Neural cell (in vitro differentiated cells): ENCODE data around the gene MRPS18A. TPM values are rescaled to one million over a fixed set of nuclear protein-coding genes. Genes with fewer than 3 reads are reported as not detected.

Source experiments
- H2AFZ ChIP-seq: fragments of 200-600, 300-800 bp; sonication (generic), shearing (Covaris generic); 2 replicates; pipeline ENCODE4 v1.6.0; 2014; ENCODE audit warnings: low read depth, mild to moderate bottlenecking, antibody characterized with exemption, low read length, moderate library complexity
- H3F3A ChIP-seq: fragments of 200-600 bp; shearing (Covaris generic); 2 replicates; pipeline ENCODE4 v1.6.1; 2016; ENCODE audit warnings: mild to moderate bottlenecking, moderate library complexity, mixed read lengths, antibody characterized with exemption, low read length; ENCODE audit not compliant: insufficient read depth, poor library complexity, severe bottlenecking
- H3K27ac ChIP-seq: fragments of 200-600, 300-800 bp; sonication (generic), shearing (Covaris generic); 2 replicates; pipeline ENCODE4 v1.5.1; 2014; ENCODE audit warnings: mild to moderate bottlenecking, low read length, moderate library complexity
- H3K27me3 ChIP-seq: fragments of 300-800, 200-600 bp; sonication (generic), shearing (Covaris generic); 2 replicates; pipeline ENCODE4 v1.6.0; 2014; ENCODE audit warnings: mild to moderate bottlenecking, low read depth, low read length, moderate library complexity; ENCODE audit not compliant: insufficient read depth
- H3K36me3 ChIP-seq: fragments of 300-800, 200-600 bp; sonication (generic), shearing (Covaris generic); 2 replicates; pipeline ENCODE4 v1.5.1; 2014; ENCODE audit warnings: mild to moderate bottlenecking, antibody characterized with exemption, low read length, moderate library complexity; ENCODE audit not compliant: insufficient read depth
- H3K4me2 ChIP-seq: fragments of 300-800, 200-600 bp; sonication (generic), shearing (Covaris generic); 2 replicates; pipeline ENCODE4 v1.6.0; 2014; ENCODE audit warnings: mild to moderate bottlenecking, low read length
- H3K4me3 ChIP-seq: fragments of 300-800, 200-600 bp; sonication (generic), shearing (Covaris generic); 2 replicates; pipeline ENCODE4 v1.5.1; 2014; ENCODE audit warnings: mild to moderate bottlenecking, low read length, moderate library complexity
- H3K79me2 ChIP-seq: fragments of 200-600 bp; shearing (Covaris generic); replicated peaks from 2 replicates; pipeline ENCODE4 v1.6.0; 2014; ENCODE audit warnings: mild to moderate bottlenecking, low read length, moderate library complexity; ENCODE audit not compliant: insufficient read depth
- H3K9ac ChIP-seq: fragments of 300-800, 200-600 bp; sonication (generic), shearing (Covaris generic); 2 replicates; pipeline ENCODE4 v1.6.1; 2016; ENCODE audit warnings: mild to moderate bottlenecking, low read length, mixed read lengths
- H3K9me2 ChIP-seq: fragments of 200-600 bp; shearing (Covaris generic); 2 replicates; pipeline ENCODE4 v1.6.1; 2016; ENCODE audit warnings: mild to moderate bottlenecking, low read length, mixed read lengths; ENCODE audit not compliant: insufficient read depth
- H3K9me3 ChIP-seq: fragments of 200-600, 300-800 bp; sonication (generic), shearing (Covaris generic); 2 replicates; pipeline ENCODE4 v1.6.1; 2016; ENCODE audit warnings: mild to moderate bottlenecking, mixed run types, low read length, moderate library complexity, mixed read lengths
- H4K20me1 ChIP-seq: fragments of 200-600 bp; shearing (Covaris generic); 2 replicates; pipeline ENCODE4 v1.6.1; 2016; ENCODE audit warnings: mild to moderate bottlenecking, mixed run types; ENCODE audit not compliant: insufficient read depth
- CTCF ChIP-seq: fragments of 450-650 bp; IDR thresholded peaks from 2 replicates; pipeline ENCODE4 v1.5.1; 2014; ENCODE audit warnings: antibody characterized with exemption, mild to moderate bottlenecking, moderate library complexity; ENCODE audit not compliant: poor library complexity, severe bottlenecking
- EP300 ChIP-seq: fragments of 450-650 bp; conservative IDR thresholded peaks from 2 replicates; pipeline ENCODE4 v1.6.1; 2014; ENCODE audit warnings: antibody characterized with exemption, mild to moderate bottlenecking, moderate library complexity; ENCODE audit not compliant: poor library complexity, severe bottlenecking
- EZH2 ChIP-seq: fragments of 200-600, 300-800 bp; shearing (Covaris generic), sonication (generic); IDR thresholded peaks from 2 replicates; pipeline ENCODE4 v1.6.1; 2014; ENCODE audit warnings: antibody characterized with exemption, low read length, borderline replicate concordance, mild to moderate bottlenecking; ENCODE audit not compliant: insufficient read depth, poor library complexity, severe bottlenecking
- MXI1 ChIP-seq: fragments of 450-650 bp; conservative IDR thresholded peaks from 2 replicates; pipeline ENCODE4 v1.6.1; 2014; ENCODE audit warnings: antibody characterized with exemption, mild to moderate bottlenecking; ENCODE audit not compliant: poor library complexity, severe bottlenecking
- POLR2AphosphoS5 ChIP-seq: IDR thresholded peaks from 2 replicates; pipeline ENCODE4 v1.6.1; 2012
- RAD21 ChIP-seq: fragments of 450-650 bp; conservative IDR thresholded peaks from 2 replicates; pipeline ENCODE4 v1.6.1; 2014; ENCODE audit warnings: antibody characterized with exemption, mild to moderate bottlenecking, moderate library complexity
- REST ChIP-seq: IDR thresholded peaks from 2 replicates; pipeline ENCODE4 v1.6.1; 2012; ENCODE audit warnings: borderline replicate concordance
- SMC3 ChIP-seq: fragments of 450-650 bp; conservative IDR thresholded peaks from 2 replicates; pipeline ENCODE4 v1.6.1; 2014; ENCODE audit warnings: antibody characterized with exemption, mild to moderate bottlenecking, moderate library complexity; ENCODE audit not compliant: poor library complexity
- TAF1 ChIP-seq: IDR thresholded peaks from 2 replicates; pipeline ENCODE4 v1.6.1; 2012; ENCODE audit warnings: low read depth
- polyA plus RNA-seq: library from polyadenylated mRNA; depleted of rRNA; stranded (reverse); fragments of >200 nt; gene quantifications from 2 replicates; pipeline ENCODE4 v1.2.3, GENCODE V29; 2014

MRPS18A gene
- polyA plus RNA-seq, 1 donor from 2014 or later, result 39.6 TPM

- Histone ChIP-seq H3K9me3 (no peaks in the 10 kb centered on the region), H3K36me3 (no peaks in the 10 kb centered on the region), H2AFZ (no peak within 1 kb of the TSS), H3K9me2 (no peaks in the 10 kb centered on the region), H3K4me3 (peak within 1 kb of the TSS; percentile 30), H3K4me2 (no peak within 1 kb of the TSS), H3K79me2 (no peaks in the 10 kb centered on the region), H3F3A (no peaks in the 10 kb centered on the region), H3K9ac (no peak within 1 kb of the TSS), H4K20me1 (no peaks in the 10 kb centered on the region), H3K27me3 (no peaks in the 10 kb centered on the region), H3K27ac (no peak within 1 kb of the TSS)
- TF ChIP-seq MXI1 (no peak), EP300 (no peak), CTCF (no peak), RAD21 (no peak), TAF1 (no peak), SMC3 (no peak), POLR2AphosphoS5 (no peak), REST (no peak)
Measured at GRCh38 chr6:43644940-43645612, 42.5 kb downstream of the MRPS18A start, which contains the start of gene RSPH9. Gene RSPH9 (plus strand): TSS chr6:43645036. CDS start chr6:43645099, 63 bp downstream.

- Histone ChIP-seq H3F3A (no peaks in the 10 kb centered on the region), H3K27ac (no peak overlapping the region), H3K79me2 (peaks cover 21% of the 10 kb centered on the region), H3K4me2 (no peak overlapping the region), H3K9me3 (no peaks in the 10 kb centered on the region), H2AFZ (no peak overlapping the region), H4K20me1 (no peaks in the 10 kb centered on the region), H3K4me3 (no peak overlapping the region), H3K9me2 (no peaks in the 10 kb centered on the region), H3K9ac (no peak overlapping the region), H3K36me3 (no peaks in the 10 kb centered on the region), H3K27me3 (no peaks in the 10 kb centered on the region)
- TF ChIP-seq SMC3, result no peak
- TF ChIP-seq EZH2, result no peak
- no peak for TF ChIP-seq MXI1
- no peak for TF ChIP-seq TAF1
- TF ChIP-seq EP300, result no peak
- no peak for TF ChIP-seq REST
- no peak for TF ChIP-seq RAD21
- no peak for TF ChIP-seq POLR2AphosphoS5
Measured at GRCh38 chr6:43639984-43640800, 47.4 kb downstream of the MRPS18A start.
